Measurements from ENCODE around the gene COL24A1.
"Not testable (repeated sequence)": the region's sequence is repeated elsewhere in the genome, so short reads cannot be mapped to it uniquely, and the experiment has no call there.

COL24A1 gene

GRCh38 chr1:85801520-85801919, 355.1 kb downstream of the COL24A1 start:
- no peak for DNase-seq (ENCODE audit: low spot score)

- no peak for DNase-seq (ENCODE audit: low spot score)
Measured at GRCh38 chr1:85799737-85800136, 356.8 kb downstream of the COL24A1 start.

GRCh38 chr1:85798419-85798818, 358.2 kb downstream of the COL24A1 start:
- no peak for DNase-seq (ENCODE audit: low spot score)

- DNase-seq (ENCODE audit: low spot score), result not testable (repeated sequence)
Measured at GRCh38 chr1:85777021-85777420, 379.6 kb downstream of the COL24A1 start.

- DNase-seq (ENCODE audit: low spot score), result no peak
Measured at GRCh38 chr1:85762804-85763203, 393.8 kb downstream of the COL24A1 start.

GRCh38 chr1:85756864-85757263, 399.7 kb downstream of the COL24A1 start:
- no peak for DNase-seq (ENCODE audit: low spot score)

GRCh38 chr1:85748120-85748519, 408.5 kb downstream of the COL24A1 start:
- no peak for DNase-seq (ENCODE audit: low spot score)

- no peak for DNase-seq (ENCODE audit: low spot score)
Measured at GRCh38 chr1:85746777-85747176, 409.8 kb downstream of the COL24A1 start.

- DNase-seq (ENCODE audit: low spot score), result no peak
Measured at GRCh38 chr1:85743814-85744213, 412.8 kb downstream of the COL24A1 start.

GRCh38 chr1:85734931-85735330, 421.6 kb downstream of the COL24A1 start:
- DNase-seq (ENCODE audit: low spot score), result no peak

- DNase-seq (ENCODE audit: low spot score), result no peak
Measured at GRCh38 chr1:85718678-85719340, 437.8 kb downstream of the COL24A1 start.

- DNase-seq (ENCODE audit: low spot score), result not testable (repeated sequence)
Measured at GRCh38 chr1:85714418-85715114, 442.0 kb downstream of the COL24A1 start.

- DNase-seq (ENCODE audit: low spot score), result peak; percentile 30
Measured at GRCh38 chr1:85708829-85709227, 447.7 kb downstream of the COL24A1 start.

- DNase-seq (ENCODE audit: low spot score), result peak; percentile 87
Measured at GRCh38 chr1:85707990-85708828, 448.4 kb downstream of the COL24A1 start, which contains the start of gene ZNHIT6. Gene ZNHIT6 (minus strand): TSS chr1:85708433. CDS start chr1:85708284, 149 bp downstream.

GRCh38 chr1:85707267-85707989, 449.1 kb downstream of the COL24A1 start:
- DNase-seq (ENCODE audit: low spot score), result no peak

GRCh38 chr1:85705940-85706339, 450.6 kb downstream of the COL24A1 start:
- DNase-seq (ENCODE audit: low spot score), result no peak

GRCh38 chr1:85700422-85700821, 456.1 kb downstream of the COL24A1 start:
- DNase-seq (ENCODE audit: low spot score), result no peak

GRCh38 chr1:85697895-85698294, 458.7 kb downstream of the COL24A1 start:
- DNase-seq (ENCODE audit: low spot score), result no peak

- DNase-seq (ENCODE audit: low spot score), result no peak
Measured at GRCh38 chr1:85692730-85693314, 463.8 kb downstream of the COL24A1 start.

- no peak for DNase-seq (ENCODE audit: low spot score)
Measured at GRCh38 chr1:85689775-85690404, 466.7 kb downstream of the COL24A1 start.
